Sigmoid colon (tissue), 7 donors: ENCODE measurements around the gene SHISA6. TPM values are rescaled to one million over a fixed set of nuclear protein-coding genes. Genes with fewer than 3 reads are reported as not detected.

ENCODE experiments used
- DNase-seq: peaks from one replicate; pipeline ENCODE4 v3.0.0-alpha.2; 2019
- H3K27ac ChIP-seq, 4 donors: fragments of 200-600 bp; sonication (generic); one replicate each; pipeline ENCODE4 v1.5.1; 2016 to 2019; ENCODE audit warnings: mild to moderate bottlenecking in 1 of 4
- H3K27me3 ChIP-seq, 3 donors: fragments of 200-600 bp; sonication (generic); one replicate each; pipeline ENCODE4 v1.5.1; 2019; ENCODE audit warnings: mild to moderate bottlenecking in 1 of 3
- H3K36me3 ChIP-seq, 4 donors: fragments of 200-600 bp; sonication (generic); one replicate each; pipeline ENCODE4 v1.5.1; 2016 to 2019
- H3K4me1 ChIP-seq, 4 donors: fragments of 200-600 bp; sonication (generic); one replicate each; pipeline ENCODE4 v1.5.1; 2017 to 2019
- H3K4me3 ChIP-seq, 4 donors: fragments of 200-600 bp; sonication (generic); one replicate each; pipeline ENCODE4 v1.5.1; 2017 to 2019; ENCODE audit warnings: mild to moderate bottlenecking in 2 of 4, moderate library complexity in 1 of 4
- H3K9me3 ChIP-seq, 4 donors: fragments of 200-600 bp in 3 of 4; sonication (generic) in 3 of 4; one replicate each; pipeline versions ENCODE4 v1.5.1 to v1.6.1; 2013 to 2019
- CTCF ChIP-seq, 4 experiments: fragments of 450-650 bp in 3 of 4; fragments of 200-600 bp in 1 of 4; IDR thresholded peaks; one replicate each; pipeline ENCODE4 v1.5.1; 2016 to 2019; ENCODE audit warnings: antibody characterized with exemption in 4 of 4, mild to moderate bottlenecking in 3 of 4, moderate library complexity in 2 of 4
- EP300 ChIP-seq, 4 donors: sonication (generic); formaldehyde crosslinking; IDR thresholded peaks; one replicate each; pipeline ENCODE4 v1.6.1; 2017; ENCODE audit warnings: antibody characterized with exemption in 4 of 4
- POLR2A ChIP-seq, 2 donors: fragments of 450-650 bp; IDR thresholded peaks; one replicate each; pipeline ENCODE4 v1.6.1; 2016; ENCODE audit warnings: antibody characterized with exemption in 2 of 2, mild to moderate bottlenecking in 2 of 2, moderate library complexity in 2 of 2
- POLR2AphosphoS5 ChIP-seq, 4 donors: sonication (generic); formaldehyde crosslinking; IDR thresholded peaks; one replicate each; pipeline ENCODE4 v1.6.1; 2017; ENCODE audit warnings: antibody characterized with exemption in 4 of 4
- WGBS, 2 donors: extraction: QIAGEN DNeasy Blood & Tissue Kit; methylation state at CpG; one replicate each; pipeline ENCODE4 v1.1.7; 2013; 5-methylcytosine and 5-hydroxymethylcytosine counted together
- intact Hi-C: fragments of 100-400 bp; cut with DNase I; formaldehyde crosslinking; loops from one replicate; pipeline ENCODE4 v1.15.1; 2023
- polyA plus RNA-seq, 3 donors: library from polyadenylated mRNA; stranded (reverse); fragments of 200-250 nt; gene quantifications; one replicate each; pipeline ENCODE4 v1.2.3, GENCODE V29; 2013
- total RNA-seq, 4 donors: library from RNA; depleted of rRNA; stranded (reverse); fragments of >200 nt; gene quantifications; one replicate each; pipeline ENCODE4 v1.1.0, GENCODE V29; 2016
- donor health status: healthy with polysubstance abuse.
- donor health status: Bipolar disorder and iron deficiency.
- donor health status: healthy.

The SHISA6 gene
- total and polyA plus RNA-seq, 7 donors = under 0.01 to 1.1 (median 0.38) TPM; not detected in 1

GRCh38 chr17:11454096-11454495, 213.1 kb downstream of the SHISA6 start:
- H3K36me3 ChIP-seq = no peaks in the 10 kb centered on the region
- TF ChIP-seq POLR2AphosphoS5 (IDR thresholded peaks at IDR 0.05) = no peak
- no peak for TF ChIP-seq POLR2A (IDR thresholded peaks at IDR 0.05)
- no peak for TF ChIP-seq CTCF (IDR thresholded peaks at IDR 0.05)
- no peak for TF ChIP-seq EP300 (IDR thresholded peaks at IDR 0.05)
- H3K4me3 ChIP-seq = no peak overlapping the region
- no peaks in the 10 kb centered on the region for H3K4me1 ChIP-seq
- 91 to 95% methylated on average over 7 of the region's 7 CpGs for WGBS, 2 donors
- H3K9me3 ChIP-seq = peaks cover 0 to 3% (median 0%) of the 10 kb centered on the region in 4 donors
- no peak overlapping the region for H3K27ac ChIP-seq
- H3K27me3 ChIP-seq = no peaks in the 10 kb centered on the region
- no peak for DNase-seq
- intact Hi-C loops = no loop called here

- TF ChIP-seq POLR2A (IDR thresholded peaks at IDR 0.05) = no peak
- TF ChIP-seq EP300 (IDR thresholded peaks at IDR 0.05) = no peak
- no peak for TF ChIP-seq CTCF (IDR thresholded peaks at IDR 0.05)
- no peak for TF ChIP-seq POLR2AphosphoS5 (IDR thresholded peaks at IDR 0.05)
- intact Hi-C loops = no loop called here
- Histone ChIP-seq H3K27ac (no peak overlapping the region), H3K27me3 (no peaks in the 10 kb centered on the region), H3K36me3 (no peaks in the 10 kb centered on the region), H3K9me3 (no peaks in the 10 kb centered on the region), H3K4me3 (no peak overlapping the region), H3K4me1 (no peaks in the 10 kb centered on the region)
- 79 to 90% methylated on average over 4 of the region's 4 CpGs for WGBS, 2 donors
- no peak for DNase-seq
These were observed 217.3 kb downstream of the SHISA6 start for GRCh38 chr17:11458279-11458678.

GRCh38 chr17:11459861-11460331, 218.9 kb downstream of the SHISA6 start:
- no peak overlapping the region for H3K4me3 ChIP-seq
- DNase-seq = no peak
- TF ChIP-seq EP300 (IDR thresholded peaks at IDR 0.05) (no peak), POLR2A (IDR thresholded peaks at IDR 0.05) (no peak), POLR2AphosphoS5 (IDR thresholded peaks at IDR 0.05) (no peak), CTCF (IDR thresholded peaks at IDR 0.05) (no peak)
- no peaks in the 10 kb centered on the region for H3K27me3 ChIP-seq
- intact Hi-C loops = no loop called here
- 65 to 82% methylated on average over 8 of the region's 8 CpGs for WGBS, 2 donors
- H3K9me3 ChIP-seq = no peaks in the 10 kb centered on the region
- no peaks in the 10 kb centered on the region for H3K4me1 ChIP-seq
- H3K27ac ChIP-seq = no peak overlapping the region
- no peaks in the 10 kb centered on the region for H3K36me3 ChIP-seq

- intact Hi-C loops = no loop called here
- no peak for DNase-seq
- no peaks in the 10 kb centered on the region for H3K36me3 ChIP-seq
- H3K27ac ChIP-seq = no peak overlapping the region
- no peaks in the 10 kb centered on the region for H3K9me3 ChIP-seq
- 88 to 91% methylated on average over 1 of the region's 1 CpG for WGBS, 2 donors
- H3K4me3 ChIP-seq = no peak overlapping the region
- H3K4me1 ChIP-seq = no peaks in the 10 kb centered on the region
- H3K27me3 ChIP-seq = no peaks in the 10 kb centered on the region
- no peak for TF ChIP-seq EP300 (IDR thresholded peaks at IDR 0.05)
- TF ChIP-seq CTCF (IDR thresholded peaks at IDR 0.05) = no peak
- TF ChIP-seq POLR2A (IDR thresholded peaks at IDR 0.05) = no peak
- TF ChIP-seq POLR2AphosphoS5 (IDR thresholded peaks at IDR 0.05) = no peak
These were observed 221.1 kb downstream of the SHISA6 start for GRCh38 chr17:11461993-11462548.

- no peak for TF ChIP-seq EP300 (IDR thresholded peaks at IDR 0.05)
- no peak for DNase-seq
- Histone ChIP-seq H3K27me3 (no peaks in the 10 kb centered on the region), H3K9me3 (no peaks in the 10 kb centered on the region), H3K27ac (no peak overlapping the region), H3K4me1 (no peaks in the 10 kb centered on the region), H3K4me3 (no peak overlapping the region), H3K36me3 (no peaks in the 10 kb centered on the region)
- intact Hi-C loops = no loop called here
- 65 to 71% methylated on average over 2 of the region's 2 CpGs for WGBS, 2 donors
These were observed 226.6 kb downstream of the SHISA6 start for GRCh38 chr17:11467639-11468038.
